Measurements from ENCODE around the gene NRTN.
"Not testable (repeated sequence)": the region's sequence is repeated elsewhere in the genome, so short reads cannot be mapped to it uniquely, and the experiment has no call there.

The NRTN gene, protein sequence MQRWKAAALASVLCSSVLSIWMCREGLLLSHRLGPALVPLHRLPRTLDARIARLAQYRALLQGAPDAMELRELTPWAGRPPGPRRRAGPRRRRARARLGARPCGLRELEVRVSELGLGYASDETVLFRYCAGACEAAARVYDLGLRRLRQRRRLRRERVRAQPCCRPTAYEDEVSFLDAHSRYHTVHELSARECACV
- total RNA-seq = 0 to 0.47 (median 0.19) reads per million in 4 donors

DNA sequence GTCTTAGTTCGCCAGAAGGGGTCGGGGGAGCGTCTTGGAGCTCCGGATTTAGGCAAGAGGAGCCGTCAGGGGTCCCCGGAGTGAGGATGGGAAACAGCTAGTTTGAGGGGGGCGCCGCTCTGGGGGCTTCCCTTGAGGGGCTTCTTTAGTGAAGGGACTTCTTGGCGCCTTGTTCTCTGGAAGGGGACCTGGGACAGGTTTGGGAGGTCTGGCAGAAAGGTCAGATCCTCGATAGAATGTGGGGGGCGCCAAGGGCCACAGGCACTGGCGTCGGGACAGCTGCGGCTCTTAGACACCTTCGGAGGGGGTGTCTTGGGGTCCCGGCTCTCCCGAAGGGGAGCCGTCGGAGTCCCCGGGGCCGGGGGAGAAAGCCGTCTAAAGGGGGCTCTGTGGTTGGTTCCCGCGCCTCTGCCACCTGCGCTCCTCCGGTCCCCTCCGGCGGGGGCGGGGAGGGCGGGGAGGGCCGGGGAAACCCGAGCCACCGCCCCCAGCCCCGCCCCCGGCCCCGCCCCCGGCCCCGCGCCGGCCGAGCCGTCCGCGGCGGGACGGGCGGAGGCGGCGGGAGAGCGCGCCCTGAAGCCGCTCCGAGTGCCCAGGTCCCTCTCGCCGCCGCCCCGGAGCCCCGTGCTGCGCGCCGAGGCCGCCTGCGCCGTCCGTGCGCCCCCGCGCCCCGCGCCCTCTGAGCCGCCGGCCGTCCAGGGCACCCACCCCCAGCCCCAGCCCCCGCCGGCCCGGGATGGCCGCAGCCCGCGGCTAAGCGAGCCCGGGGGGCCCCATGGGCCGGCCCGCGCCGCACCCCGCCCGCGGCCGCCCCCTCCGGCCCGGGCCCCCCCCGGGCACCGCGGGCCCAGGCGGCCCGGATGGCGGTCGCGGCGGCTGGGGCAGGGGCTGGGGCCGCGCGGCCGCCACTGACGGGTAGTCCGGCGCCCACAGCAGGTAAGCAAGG, at the start of gene NRTN:
TSS of gene NRTN (plus strand) at position 552 of the 946 bp plus-strand sequence. CDS start 19,099 bp downstream, outside the sequence.
- DNase-seq = peak; percentile 38 to 55 (median 42)

DNA sequence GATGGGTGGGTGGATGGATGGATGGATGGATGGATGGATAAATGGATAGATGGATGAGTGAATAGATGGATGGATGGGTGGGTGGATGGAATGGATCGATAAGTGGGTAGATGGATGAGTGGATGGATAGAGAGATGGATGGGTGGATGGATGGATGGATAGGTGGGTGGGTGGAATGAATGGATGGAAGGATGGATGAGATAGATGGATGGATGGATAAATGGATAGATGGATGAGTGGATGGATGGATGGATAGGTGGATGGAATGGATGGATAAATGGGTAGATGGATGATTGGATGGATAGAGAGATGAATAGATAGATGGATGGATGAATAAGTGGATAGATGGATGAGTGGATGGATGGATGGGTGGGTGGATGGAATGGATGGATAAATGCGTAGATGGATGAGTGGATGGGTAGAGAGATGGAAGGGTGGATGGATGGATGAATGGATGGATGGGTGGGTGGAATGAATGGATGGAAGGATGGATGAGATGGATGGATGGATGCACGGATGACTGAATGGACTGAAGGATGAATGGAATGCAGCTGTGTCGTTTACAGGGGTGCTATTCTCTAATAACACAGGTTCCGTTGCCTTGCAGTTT, 42.2 kb upstream of the NRTN start:
- DNase-seq = no peak

DNA sequence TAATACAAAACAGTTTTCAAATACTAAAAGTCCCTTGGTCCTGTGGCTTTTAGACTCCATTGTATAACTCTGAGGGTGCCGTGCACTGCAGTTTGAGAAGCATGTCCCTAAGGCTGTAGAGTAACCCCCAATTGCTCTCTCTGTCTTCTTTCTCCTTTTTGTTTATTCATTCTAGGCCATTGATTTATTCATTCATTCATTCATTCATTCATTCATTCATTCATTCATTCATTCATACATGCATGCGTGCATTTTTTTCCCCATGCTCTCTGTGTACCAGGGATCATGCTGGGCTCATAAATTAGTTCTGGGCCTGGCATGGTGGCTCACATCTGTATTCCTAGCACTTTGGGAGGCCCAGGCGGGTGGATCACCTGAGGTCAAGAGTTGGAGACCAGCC, 39.6 kb upstream of the NRTN start:
- no peak for DNase-seq

DNA sequence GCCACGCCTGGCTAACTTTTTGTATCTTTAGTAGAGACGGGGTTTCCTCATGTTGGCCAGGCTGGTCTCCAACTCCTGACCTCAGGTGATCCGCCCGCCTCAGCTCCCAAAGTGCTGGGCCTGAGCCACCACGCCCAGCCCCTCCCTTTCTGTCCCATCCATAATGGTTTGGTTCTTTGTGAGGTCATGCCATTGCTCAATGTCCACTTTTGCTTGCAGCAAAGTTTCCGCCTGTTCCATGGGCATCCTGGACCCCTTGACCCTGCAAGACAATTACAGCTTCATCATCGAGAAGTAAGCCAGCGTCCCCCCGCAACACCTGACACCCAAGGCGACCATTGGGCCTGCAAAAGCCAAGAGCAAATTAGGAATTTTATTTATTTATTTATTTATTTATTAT, 36.9 kb upstream of the NRTN start:
- DNase-seq = no peak

DNA sequence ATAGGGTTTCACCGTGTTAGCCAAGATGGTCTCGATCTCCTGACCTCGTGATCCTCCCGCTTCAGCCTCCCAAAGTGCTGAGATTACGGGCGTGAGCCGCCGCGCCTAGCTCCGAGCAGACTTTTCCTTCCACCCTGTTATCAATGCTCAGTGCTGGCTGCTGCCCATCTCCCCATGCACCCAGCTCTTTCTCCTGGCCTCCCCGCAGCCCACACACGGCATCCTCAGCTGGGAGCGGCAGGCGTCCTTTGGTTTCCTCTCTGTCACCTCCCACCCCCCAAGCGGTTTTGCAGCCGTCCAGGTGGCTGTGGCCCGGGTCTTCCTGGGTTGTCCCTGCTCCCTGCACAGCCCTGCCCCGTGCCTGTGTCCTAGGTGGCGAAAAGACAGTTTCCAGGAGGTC, 32.5 kb upstream of the NRTN start:
- DNase-seq = no peak

DNA sequence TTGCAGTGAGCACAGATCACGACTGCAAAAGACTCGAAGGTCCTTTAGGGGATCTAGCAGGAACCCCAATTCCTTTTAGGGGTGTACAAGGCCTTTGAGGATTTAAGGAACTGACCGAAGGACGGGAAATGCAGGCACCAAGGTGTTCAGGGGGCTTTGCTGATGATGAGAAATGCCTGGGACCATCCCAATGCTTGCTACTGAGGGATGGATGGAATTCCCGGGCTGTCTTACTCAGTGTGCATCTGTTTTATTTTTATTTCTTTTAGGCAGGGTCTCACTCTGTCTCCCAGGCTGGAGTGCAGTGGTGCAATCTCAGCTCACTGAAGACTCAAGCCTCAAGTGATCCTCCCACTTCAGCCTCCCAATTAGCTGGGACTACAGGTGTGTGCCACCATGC, 31.6 kb upstream of the NRTN start:
- DNase-seq = no peak

DNA sequence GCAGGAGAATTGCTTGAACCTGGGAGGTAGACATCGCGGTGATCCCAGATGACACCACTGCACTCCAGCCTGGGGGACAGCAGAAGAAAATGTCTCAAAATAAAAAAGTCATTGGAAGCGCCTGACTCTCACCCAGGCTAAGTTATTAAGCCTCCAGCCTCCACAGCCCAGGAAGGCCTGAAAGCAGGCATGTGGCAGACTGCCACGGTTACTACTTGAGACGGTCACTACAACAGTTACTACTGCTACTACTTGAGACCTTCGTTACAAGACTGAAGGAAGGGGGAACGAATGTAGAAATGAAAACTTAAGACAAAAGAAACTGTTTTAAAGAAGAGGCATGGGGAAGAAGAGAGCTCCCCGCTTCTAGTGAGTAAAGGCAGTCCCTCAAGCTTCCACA, 29.9 kb upstream of the NRTN start:
- DNase-seq = no peak

DNA sequence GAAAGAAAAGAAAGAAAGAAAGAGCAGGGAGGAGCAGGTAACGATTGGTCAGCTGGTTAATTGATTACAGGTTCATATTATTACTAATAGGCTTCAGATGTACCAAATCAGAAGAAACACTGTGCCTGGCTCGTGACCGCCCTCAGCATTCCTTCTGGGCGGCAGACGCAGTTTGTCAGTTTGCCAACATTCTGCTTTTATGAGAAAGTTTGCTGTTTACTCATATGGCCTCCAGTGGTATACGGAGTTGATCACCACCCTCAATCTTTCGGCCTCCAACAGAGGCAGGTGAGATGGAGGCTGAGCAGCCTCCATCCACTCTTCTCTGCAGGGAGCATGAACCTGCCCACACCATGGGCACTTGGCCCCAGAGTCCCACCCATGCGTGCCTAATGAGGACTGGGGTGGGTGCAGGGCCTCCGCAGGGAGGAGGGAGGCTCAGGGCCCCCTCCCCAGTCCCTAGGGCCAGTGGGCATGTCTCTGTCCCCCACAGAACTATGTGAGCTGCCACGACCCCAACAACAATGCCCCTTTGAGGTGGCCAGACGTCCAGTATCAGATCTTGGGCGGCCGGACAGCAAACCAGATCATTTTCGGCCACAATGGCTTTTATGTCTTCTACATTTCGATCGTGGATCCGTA, 29.1 kb upstream of the NRTN start:
- no peak for DNase-seq

DNA sequence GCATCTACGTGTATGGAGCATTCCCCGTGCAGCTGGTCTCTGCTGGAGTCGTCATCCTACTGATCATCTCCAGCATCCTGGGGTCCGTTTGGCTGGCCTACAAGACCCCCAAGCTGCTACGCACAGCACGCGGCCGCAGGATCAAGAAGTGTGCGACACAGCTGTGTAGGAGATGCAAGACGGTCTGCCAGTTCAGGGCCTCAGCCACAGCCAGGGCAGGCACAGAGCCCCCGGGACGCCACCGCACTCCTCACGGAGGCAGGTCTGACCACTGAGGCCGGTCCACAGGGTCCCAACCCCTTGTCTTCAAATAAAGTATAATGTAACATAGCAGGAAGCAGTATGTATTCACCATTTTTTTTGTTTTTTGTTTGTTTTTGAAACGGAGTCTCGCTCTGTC, 26.5 kb upstream of the NRTN start:
- no peak for DNase-seq

DNA sequence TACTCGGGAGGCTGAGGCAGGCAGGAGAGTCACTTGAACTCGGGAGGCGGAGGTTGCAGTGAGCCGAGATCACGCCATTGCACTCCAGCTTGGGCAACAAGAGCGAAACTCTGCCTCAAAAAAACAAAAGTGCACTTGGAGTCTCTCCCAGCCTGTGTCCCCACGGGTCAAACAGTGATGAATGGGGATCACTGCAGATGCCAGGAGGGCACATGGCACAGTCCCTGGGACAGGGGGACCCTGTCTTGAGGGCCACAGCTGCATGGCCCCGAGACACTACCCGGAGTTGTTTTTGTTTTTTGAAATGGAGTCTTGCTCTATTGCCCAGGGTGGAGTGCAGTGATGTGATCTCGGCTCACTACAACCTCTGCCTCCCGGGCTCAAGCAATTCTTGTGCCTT, 24.0 kb upstream of the NRTN start:
- DNase-seq = not testable (repeated sequence)

DNA sequence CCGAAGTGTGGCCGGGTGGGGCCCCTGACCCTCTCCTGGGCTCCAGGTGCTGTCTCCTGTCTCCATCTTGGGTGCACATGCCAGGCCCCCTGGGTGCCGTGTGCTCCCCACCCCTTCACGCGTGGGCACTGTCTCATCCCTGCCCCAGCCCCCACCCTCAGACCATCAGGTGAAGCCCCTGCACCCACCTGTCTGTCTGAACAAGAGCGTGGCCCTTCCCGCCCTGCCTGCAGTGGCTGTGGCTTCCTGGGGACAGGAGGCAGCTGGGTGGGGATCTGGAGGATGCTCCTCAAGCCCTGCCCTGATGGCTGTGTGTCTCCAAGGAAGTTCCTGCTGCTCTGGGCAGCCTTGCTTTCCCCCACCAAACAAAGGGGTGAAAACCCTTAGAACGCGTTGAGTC, 22.5 kb upstream of the NRTN start:
- no peak for DNase-seq

DNA sequence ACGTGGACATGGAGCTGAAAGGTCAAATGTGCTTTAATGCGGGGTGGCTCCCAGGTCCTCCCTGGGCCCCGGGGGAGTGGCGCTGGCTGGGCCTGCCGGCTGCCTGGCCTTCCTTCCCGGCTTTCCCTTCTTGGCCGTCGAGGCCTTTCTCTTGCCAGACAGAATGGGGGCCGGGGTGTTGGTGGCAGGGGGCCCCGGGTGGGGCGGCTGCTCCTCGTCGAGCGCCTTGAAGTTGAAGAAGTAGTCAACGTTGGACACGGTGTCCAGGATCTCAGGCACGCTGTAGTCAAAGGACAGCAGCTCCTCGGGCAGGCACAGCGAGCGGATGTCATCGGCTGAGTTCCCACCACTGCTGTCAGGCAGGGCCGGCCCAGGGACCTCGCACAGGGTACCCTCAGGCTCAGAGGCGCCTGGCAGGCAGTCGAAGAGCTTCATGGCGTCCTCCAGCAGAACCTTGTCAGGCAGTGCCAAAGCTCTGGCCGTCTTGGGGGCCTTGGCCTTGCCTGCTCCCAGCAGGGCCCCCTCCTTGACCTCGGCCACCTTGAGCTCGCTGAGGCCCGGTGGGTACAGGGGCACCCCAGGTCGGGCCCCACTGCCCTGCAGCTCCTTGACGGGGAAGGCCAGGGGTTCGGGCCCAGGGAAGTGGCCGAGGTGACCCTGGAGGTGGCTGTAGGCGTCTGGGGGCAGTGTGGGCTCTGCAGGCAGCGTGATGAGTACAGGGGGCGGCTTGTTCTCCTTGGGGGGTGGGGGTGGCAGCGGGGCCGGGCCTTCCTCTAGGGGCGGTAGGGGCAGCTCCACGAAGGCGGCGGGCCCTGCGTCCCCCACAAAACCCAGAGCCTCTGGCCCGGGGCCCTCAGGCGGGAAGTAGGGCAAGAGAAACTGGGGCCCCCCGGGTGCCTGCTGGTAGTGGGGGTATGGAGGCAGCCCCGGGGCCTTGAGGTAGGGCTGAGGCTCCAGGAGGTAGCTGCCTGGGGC, 21.6 kb upstream of the NRTN start:
- no peak for DNase-seq

DNA sequence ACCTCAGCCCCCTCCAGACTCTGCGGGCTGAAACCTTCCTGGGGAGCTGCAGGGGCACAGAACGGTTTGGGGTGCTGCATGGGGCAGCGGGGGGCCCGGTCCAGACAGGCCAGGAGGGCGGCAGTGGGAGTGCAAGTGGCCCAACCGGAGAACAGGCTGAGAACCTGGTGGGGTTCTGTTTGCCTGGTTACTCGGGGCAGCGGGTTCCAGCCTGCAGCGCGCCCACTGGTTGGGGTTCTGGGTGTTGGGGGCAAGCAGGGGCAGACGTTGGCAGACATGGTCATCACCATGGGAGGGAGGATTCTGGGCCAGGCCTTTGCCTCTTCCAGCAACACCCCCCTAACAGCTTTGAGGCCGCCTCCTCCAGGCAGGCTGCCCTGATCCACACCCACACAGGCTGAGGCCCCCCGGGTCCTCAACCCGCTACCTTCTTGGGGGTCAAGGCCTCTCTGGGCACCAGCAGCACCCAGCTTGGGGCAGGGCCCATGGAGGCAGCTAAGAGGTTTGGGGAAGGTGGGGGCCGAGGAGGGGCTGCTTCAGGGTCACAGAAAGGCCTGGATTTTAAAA, 20.2 kb upstream of the NRTN start, which contains the start of gene PRR22:
TSS of gene PRR22 (minus strand) at position 166 of the 567 bp plus-strand sequence. CDS start at position 80, 86 bp downstream.
- no peak for DNase-seq

DNA sequence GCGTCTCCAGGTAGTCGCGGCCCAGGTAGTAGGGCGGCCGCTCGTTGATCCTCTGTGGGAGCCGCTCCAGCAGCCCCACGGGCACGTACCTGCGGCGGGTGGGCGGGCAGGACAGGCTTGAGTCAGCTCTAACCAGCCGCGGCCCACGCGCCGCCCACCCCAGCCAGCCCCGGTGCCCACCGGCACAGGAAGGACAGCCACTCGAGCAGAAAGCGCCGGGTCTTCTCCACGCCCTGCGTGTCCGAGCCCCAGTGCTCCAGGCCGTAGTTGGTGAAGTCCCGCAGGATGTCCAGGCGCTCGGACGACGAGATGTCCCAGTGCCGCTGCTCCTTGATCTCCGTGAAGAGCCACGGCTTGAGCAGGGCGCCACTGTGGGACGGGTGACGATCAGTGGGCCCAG, 19.4 kb upstream of the NRTN start:
- DNase-seq = no peak

DNA sequence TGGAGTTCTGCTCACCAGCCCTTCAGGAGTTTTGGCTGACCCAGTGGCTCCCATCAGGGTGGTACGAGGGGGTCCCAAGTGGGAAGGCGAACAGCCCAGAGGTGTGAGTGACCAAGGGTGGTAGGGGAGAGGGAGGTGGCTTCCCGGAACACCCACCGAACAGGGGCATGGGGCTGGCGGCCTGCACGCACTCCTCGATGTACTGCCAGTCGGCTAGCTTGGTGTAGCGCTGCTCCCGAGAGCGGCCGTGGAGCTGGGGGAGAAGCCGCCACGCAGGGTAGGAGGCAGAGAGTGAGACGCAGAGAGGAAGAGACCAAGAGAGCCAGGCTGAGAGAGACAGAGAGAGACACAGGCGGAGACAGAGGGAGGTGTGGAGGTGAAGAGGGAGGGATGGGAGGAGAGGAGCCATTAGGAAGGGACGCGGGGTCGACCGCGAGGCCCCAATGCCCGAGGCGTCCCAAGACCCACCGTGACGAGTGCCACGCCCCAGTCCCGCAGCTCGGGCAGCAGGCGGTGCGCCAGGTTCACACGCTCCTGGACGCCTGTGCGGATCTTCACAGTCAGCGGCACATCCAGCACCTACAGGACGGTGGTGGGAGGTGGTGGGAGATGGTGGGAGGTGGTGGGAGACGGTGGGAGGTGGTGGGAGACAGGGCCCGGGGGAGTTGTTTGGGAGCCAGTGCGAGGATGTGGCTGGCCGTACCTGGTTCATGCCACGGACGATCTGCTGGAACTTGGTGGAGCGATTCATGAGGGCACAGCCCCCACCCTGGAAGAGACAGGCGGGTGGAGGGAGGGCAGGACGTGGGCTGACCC, 18.1 kb upstream of the NRTN start:
- DNase-seq = no peak

DNA sequence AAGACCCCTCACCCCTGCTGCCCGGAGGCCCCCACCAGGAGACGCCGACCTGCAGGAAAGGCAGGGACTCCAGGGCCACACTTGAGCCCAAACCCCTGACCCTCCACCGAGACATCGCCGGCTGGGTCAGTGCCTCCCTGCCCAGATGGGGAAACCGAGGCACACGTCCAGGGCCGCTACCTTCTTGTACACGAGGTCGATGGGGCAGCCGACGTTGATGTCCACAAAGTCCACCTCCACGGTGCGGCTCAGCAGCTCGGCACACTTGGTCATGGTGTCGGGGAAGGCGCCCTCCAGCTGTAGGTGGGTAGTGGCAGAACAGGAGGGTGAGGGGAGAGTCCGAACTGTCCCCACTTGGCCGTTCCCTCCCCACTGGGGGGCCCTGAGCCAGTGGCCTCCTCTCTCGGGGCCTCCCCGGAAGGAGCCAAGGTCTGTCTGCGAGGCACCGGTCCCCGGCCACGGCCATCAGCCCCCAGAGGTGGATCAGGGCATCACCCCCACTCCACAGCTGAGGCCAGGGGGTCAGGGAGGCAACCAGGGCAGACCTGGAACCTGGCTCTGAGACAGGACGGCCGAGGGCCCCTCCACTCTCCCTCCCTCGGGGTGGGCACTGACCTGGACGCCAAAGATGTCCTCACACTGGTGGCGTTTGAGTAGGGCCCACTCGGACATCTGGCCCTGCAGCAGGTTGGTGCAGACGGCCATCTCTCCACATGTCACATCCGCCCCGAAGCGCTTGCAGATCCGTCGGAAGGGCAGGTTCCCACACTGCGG, 17.3 kb upstream of the NRTN start:
- no peak for DNase-seq

DNA sequence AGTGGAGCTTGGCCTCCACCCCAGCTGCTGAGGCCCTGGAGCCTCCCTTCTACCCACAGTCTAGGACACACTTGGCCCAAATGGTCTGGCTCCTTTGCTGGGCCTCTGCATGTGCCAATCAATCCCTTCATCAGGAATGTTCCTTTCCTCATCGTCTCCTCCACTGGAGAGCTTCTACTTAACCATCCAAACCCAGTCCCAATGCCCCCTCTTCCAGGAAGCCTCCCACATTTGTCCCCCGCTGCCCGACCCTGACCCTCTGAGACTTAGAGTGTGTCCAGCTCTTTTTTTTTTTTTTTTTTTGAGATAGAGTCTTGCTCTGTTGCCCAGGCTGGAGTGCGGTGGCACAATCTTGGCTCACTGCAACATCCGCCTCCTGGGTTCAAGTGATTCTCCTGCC, 16.4 kb upstream of the NRTN start:
- no peak for DNase-seq

DNA sequence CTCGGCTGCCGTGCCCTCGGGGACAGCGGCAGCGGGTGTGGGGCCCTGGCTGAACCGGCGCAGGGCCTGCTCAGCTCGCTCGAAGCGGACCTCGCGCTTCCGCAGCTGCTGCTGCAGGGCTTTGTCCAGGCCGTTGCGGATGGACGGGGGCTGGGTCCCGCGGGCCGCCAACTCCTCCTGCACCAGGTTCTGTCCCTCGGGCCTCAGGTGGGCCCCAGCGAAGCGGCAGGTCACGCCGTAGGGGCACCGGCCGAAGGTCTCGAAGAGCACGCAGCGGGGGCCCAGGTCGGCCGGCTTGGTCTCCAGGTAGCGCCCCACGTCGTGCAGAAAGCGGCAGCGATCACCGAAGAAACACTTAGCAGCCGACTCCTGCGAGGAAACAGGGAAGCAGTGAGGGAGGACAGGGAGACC, 15.5 kb upstream of the NRTN start:
- no peak for DNase-seq

DNA sequence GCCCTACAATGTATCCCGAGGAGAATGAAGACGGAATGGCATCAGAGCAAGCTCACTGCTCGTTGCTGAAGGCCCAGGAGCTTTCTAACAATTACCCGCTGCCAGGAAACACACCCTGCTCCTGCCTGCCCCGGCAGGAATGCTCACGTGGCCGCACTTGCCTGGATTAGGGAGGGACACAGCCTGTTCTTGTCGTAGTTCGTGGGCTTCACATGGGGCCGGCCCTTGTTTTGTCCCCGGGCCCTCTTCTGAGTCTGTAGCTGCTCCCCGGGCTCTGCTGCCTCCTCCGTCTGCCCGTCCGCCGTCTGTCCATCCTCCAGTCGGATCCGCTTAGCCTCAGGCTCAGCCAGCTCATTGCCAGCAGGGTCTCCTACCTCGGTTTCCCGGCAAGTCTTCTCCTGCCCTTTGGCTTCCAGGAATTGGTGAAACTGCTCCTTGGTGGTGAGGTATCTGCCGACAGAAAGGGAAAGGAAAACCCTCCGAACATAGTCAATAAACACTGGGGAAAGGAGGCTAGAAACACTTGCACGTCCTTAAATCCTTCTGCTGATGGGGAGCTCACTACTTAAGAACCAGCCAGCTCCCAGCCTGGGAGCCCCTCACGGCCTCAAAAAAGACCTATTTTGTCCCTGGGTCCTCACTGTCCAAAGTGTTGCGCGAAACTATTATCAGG, 14.8 kb upstream of the NRTN start:
- no peak for DNase-seq
